Right lobe of liver (tissue), 6 donors: ENCODE results near the gene CYB5B. TPM values are rescaled to one million over a fixed set of nuclear protein-coding genes. Genes with fewer than 3 reads are reported as not detected.
A peak's percentile ranks its signal among the peaks of the same experiment; 100 is the strongest.

Experiments
- ATAC-seq, 4 donors: fragments of 200-7000 bp; cut with Tn5 transposase; one replicate each; pipeline ENCODE4 v1.9.1; 2020; ENCODE audit warnings: mild to moderate bottlenecking in 4 of 4, moderate library complexity in 4 of 4
- DNase-seq, 3 donors: peaks; one replicate each; pipeline ENCODE4 v3.0.0-alpha.2; 2020
- H3K27ac ChIP-seq, 3 donors: fragments of 200-600 bp; one replicate each; pipeline ENCODE4 v1.8.0; 2022
- H3K27me3 ChIP-seq, 2 donors: fragments of 200-600 bp; one replicate each; pipeline ENCODE4 v1.8.0; 2022
- H3K36me3 ChIP-seq, 4 donors: fragments of 200-600 bp; sonication (generic) in 1 of 4; one replicate each; pipeline versions ENCODE4 v1.5.1 to v1.8.0; 2017 to 2022; ENCODE audit warnings: control low read depth in 1 of 4
- H3K4me1 ChIP-seq, 4 donors: fragments of 200-600 bp; sonication (generic) in 1 of 4; one replicate each; pipeline versions ENCODE4 v1.5.1 to v1.8.0; 2017 to 2022; ENCODE audit warnings: control low read depth in 1 of 4
- H3K4me3 ChIP-seq, 3 donors: fragments of 200-600 bp; one replicate each; pipeline ENCODE4 v1.8.0; 2022
- H3K9me3 ChIP-seq, 4 donors: fragments of 200-600 bp; sonication (generic) in 1 of 4; one replicate each; pipeline versions ENCODE4 v1.5.1 to v1.8.0; 2017 to 2022; ENCODE audit warnings: control low read depth in 1 of 4
- POLR2A ChIP-seq: fragments of 450-650 bp; IDR thresholded peaks from one replicate; pipeline ENCODE4 v1.6.1; 2017; ENCODE audit warnings: antibody characterized with exemption, mild to moderate bottlenecking
- WGBS: methylation state at CpG from one replicate; pipeline ENCODE4 v1.1.6; 2018; ENCODE audit warnings: low coverage, low lambda C conversion rate; ENCODE audit not compliant: insufficient coverage; ENCODE audit errors: missing lambda C conversion rate; 5-methylcytosine and 5-hydroxymethylcytosine counted together
- intact Hi-C, 2 donors: fragments of 100-400 bp; cut with DNase I; formaldehyde crosslinking; loops; one replicate each; pipeline versions ENCODE4 v1.11.2 to v1.14.1; 2022
- total RNA-seq, 6 experiments: library from RNA; depleted of rRNA in 2 of 6; stranded (reverse); fragments of >200 nt in 2 of 6; fragmentation: NEBNext Ultra II Directional in 3 of 6; extraction: Animal tissue kit (Norgen Biotek cat#: 25700) in 3 of 6; gene quantifications; one replicate each; pipeline versions ENCODE4 v1.1.0 to v1.2.4, GENCODE V29; 2016 to 2023
- TF ChIP-seq, protein P1 (sequence below), 4 donors: fragments of 200-600 bp in 3 of 4; fragments of 450-650 bp in 1 of 4; IDR thresholded peaks; one replicate each; pipeline versions ENCODE4 v1.5.1 to v1.8.0; 2016 to 2022; ENCODE audit warnings: antibody characterized with exemption in 4 of 4, mild to moderate bottlenecking in 2 of 4
- donor health status: DM: no; HTN: yes; CAD: no.
- donor health status: DM: no; HTN: no; CAD: no.
- donor health status: DM: no; HTN: no; CAD: no.
- donor health status: DM: no; HTN: yes; CAD: no.
- donor health status: DM: no; HTN: yes; CAD: no.

The CYB5B gene
- total RNA-seq, 6 experiments from 2014 or later: 19.1 to 42.1 (median 30.5) TPM

DNA sequence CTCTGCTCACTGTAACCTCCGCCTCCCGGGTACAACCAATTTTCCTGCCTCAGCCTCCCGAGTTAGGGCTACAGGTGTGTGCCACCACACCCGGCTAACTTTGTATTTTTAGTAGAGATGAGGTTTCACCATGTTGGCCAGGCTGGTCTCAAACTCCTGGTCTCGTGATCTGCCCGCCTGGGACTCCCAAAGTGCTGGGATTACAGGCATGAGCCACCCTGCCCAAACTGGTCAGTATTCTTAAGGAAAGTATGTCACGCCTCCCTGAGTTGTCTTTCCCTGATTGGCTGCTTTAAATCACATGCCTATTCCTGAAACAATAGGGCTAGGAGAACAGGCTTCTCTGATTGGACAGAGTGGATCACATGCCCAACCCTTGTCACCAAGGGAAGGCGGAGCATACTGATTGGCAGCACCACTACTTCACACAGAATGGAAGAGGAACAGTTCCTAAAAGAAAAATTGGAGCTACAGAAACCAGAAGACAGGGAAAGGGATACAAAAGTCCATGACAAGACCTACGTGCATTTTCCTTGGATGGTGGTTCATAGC lies 17.6 kb upstream of the CYB5B start:
- TF ChIP-seq, protein P1, sequence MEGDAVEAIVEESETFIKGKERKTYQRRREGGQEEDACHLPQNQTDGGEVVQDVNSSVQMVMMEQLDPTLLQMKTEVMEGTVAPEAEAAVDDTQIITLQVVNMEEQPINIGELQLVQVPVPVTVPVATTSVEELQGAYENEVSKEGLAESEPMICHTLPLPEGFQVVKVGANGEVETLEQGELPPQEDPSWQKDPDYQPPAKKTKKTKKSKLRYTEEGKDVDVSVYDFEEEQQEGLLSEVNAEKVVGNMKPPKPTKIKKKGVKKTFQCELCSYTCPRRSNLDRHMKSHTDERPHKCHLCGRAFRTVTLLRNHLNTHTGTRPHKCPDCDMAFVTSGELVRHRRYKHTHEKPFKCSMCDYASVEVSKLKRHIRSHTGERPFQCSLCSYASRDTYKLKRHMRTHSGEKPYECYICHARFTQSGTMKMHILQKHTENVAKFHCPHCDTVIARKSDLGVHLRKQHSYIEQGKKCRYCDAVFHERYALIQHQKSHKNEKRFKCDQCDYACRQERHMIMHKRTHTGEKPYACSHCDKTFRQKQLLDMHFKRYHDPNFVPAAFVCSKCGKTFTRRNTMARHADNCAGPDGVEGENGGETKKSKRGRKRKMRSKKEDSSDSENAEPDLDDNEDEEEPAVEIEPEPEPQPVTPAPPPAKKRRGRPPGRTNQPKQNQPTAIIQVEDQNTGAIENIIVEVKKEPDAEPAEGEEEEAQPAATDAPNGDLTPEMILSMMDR (IDR thresholded peaks at IDR 0.05): no peak
- TF ChIP-seq POLR2A: no peak
- intact Hi-C loops: no loop called here
- ATAC-seq (no peak), DNase-seq (no peak)
- no peaks in the 10 kb centered on the region for H3K27me3 ChIP-seq
- no peaks in the 10 kb centered on the region for H3K36me3 ChIP-seq
- H3K4me3 ChIP-seq: no peak overlapping the region
- H3K9me3 ChIP-seq: no peaks in the 10 kb centered on the region
- H3K27ac ChIP-seq: no peak overlapping the region
- WGBS: 100% methylated on average over 5 of the region's 9 CpGs
- peaks cover 0 to 11% (median 1%) of the 10 kb centered on the region in 4 donors for H3K4me1 ChIP-seq

DNA sequence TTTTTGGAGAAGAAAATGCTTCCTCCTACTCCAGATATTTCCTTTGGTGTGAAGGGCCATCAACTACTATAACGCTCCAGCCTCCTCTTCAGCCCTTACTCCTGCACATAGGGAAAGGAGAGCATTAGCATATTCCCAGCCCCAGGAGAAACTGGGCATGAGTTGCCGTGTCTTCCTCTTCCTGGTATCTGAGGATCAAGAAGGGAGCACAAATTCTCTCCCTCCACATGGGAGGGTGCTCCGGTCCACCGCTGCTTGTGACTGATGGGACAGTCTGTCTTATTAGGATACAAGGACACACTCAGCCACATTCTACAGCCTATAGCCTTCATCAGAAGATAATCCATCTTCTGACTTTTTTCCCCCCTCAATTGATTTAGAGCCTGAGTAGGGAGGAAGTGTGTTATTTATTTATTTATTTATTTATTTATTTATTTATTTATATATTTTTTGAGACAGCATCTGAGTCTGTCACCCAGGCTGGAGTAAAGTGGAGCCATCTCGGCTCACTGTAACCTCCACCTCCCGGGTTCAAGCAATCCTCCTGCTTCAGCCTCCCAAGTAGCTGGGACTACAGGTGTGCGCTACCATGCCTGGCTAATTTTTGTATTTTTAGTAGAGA lies 16.6 kb upstream of the CYB5B start:
- ATAC-seq: no peak
- 76% methylated on average over 5 of the region's 7 CpGs for WGBS
- no peak for DNase-seq
- H3K36me3 ChIP-seq: no peaks in the 10 kb centered on the region
- peaks cover 0 to 11% (median 1%) of the 10 kb centered on the region in 4 donors for H3K4me1 ChIP-seq
- no peak overlapping the region for H3K27ac ChIP-seq
- H3K9me3 ChIP-seq: no peaks in the 10 kb centered on the region
- no peaks in the 10 kb centered on the region for H3K27me3 ChIP-seq
- TF ChIP-seq, protein P1 (IDR thresholded peaks at IDR 0.05): no peak
- TF ChIP-seq POLR2A: no peak
- no peak overlapping the region for H3K4me3 ChIP-seq
- intact Hi-C loops: no loop called here

DNA sequence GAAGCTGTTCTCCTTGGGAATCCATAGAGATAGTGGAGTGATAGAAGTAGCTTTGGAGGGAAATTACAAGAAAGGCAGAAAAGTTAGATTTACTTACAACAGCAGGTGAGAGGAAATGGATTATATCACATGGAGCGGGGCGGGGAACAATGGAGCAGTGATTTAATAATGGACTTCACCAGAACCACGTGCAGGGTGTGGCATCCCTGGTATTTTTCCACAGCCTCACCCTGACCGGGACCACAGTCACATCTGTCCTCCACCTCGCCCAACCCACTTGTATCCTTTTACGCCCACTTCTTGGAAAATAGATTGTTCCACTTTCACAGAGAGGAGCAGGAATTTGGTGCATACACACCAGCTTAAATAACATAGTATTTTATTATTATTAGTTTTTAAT lies 15.9 kb upstream of the CYB5B start:
- TF ChIP-seq POLR2A: no peak
- TF ChIP-seq, protein P1 (IDR thresholded peaks at IDR 0.05): no peak
- Histone ChIP-seq H3K9me3 (no peaks in the 10 kb centered on the region), H3K4me3 (no peak overlapping the region), H3K36me3 (no peaks in the 10 kb centered on the region), H3K4me1 (peaks cover 0 to 11% (median 1%) of the 10 kb centered on the region in 4 donors), H3K27me3 (no peaks in the 10 kb centered on the region), H3K27ac (no peak overlapping the region)
- DNase-seq (no peak), ATAC-seq (no peak)
- intact Hi-C loops: no loop called here
- 88% methylated on average over 6 of the region's 6 CpGs for whole genome bisulfite sequencing

DNA sequence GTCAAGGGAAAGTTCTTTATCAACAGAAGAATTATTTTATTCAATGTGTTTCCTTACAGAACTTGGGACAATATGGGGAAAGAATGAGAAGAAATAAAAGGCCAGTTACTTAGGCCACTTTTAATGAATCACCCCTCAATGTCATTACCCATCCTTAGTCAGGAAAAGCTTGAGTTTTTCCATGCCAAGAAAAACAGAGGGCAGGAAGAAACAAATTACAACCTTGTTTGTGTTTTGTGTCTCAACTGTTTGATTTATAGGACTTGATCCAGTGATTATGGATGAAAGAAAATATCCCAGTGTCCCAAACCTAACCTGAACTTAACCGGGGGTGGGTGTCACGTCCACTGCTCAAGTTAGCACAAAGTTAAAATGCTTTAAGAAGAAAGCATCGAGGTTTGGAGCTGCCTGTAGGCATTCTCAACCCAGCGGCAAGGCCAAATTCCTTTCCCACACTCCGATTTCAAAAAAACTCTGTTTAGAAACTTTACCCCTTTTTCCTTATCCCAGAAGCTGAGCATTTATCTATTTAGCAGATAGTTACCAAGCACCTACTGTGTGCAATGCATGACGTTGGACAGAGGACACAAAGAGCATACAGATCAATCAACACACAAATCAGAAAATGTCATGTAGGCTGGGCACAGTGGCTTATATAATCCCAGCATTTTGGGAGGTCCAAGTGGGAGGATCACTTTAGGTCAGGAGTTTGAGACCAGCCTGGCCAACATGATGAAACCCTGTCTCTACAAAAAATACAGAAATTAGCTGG lies 14.0 kb upstream of the CYB5B start:
- H3K9me3 ChIP-seq: no peaks in the 10 kb centered on the region
- H3K36me3 ChIP-seq: no peaks in the 10 kb centered on the region
- no peak overlapping the region for H3K4me3 ChIP-seq
- TF ChIP-seq, protein P1 (IDR thresholded peaks at IDR 0.05): no peak
- no peak for TF ChIP-seq POLR2A
- no peak overlapping the region for H3K27ac ChIP-seq
- DNase-seq: no peak
- H3K4me1 ChIP-seq: no peaks in the 10 kb centered on the region
- peak in 1 of 4 donors; percentile 57 for ATAC-seq
- no peaks in the 10 kb centered on the region for H3K27me3 ChIP-seq
- intact Hi-C loops: no loop called here
- whole genome bisulfite sequencing: 24% methylated on average over 6 of the region's 6 CpGs
